Ovary (tissue), 9 donors: ENCODE data around the gene LRRTM3. TPM values are rescaled to one million over a fixed set of nuclear protein-coding genes. Genes with fewer than 3 reads are reported as not detected.

ENCODE experiments used
- DNase-seq, 5 donors: peaks; one replicate each; pipeline ENCODE4 v3.0.0-alpha.2; 2019 to 2020
- H3K27ac ChIP-seq, 2 donors: fragments of 200-600 bp; one replicate each; pipeline versions ENCODE4 v1.5.1 to v1.8.0; 2019 to 2022
- H3K27me3 ChIP-seq: fragments of 200-600 bp; one replicate; pipeline ENCODE4 v1.8.0; 2022
- H3K36me3 ChIP-seq: fragments of 200-600 bp; sonication (generic); one replicate; pipeline ENCODE4 v1.5.1; 2019
- H3K4me1 ChIP-seq: one replicate; pipeline ENCODE4 v1.8.1; 2013; ENCODE audit warnings: mild to moderate bottlenecking, moderate library complexity; ENCODE audit not compliant: insufficient read depth
- H3K4me3 ChIP-seq: fragments of 200-600 bp; sonication (generic); one replicate; pipeline ENCODE4 v1.5.1; 2017
- H3K9me3 ChIP-seq, 2 donors: fragments of 200-600 bp in 1 of 2; sonication (generic) in 1 of 2; one replicate each; pipeline versions ENCODE4 v1.5.1 to v1.8.1; 2013 to 2019; ENCODE audit warnings: mild to moderate bottlenecking in 1 of 2, moderate library complexity in 1 of 2
- CTCF ChIP-seq, 3 donors: fragments of 450-650 bp in 2 of 3; fragments of 200-600 bp in 1 of 3; IDR thresholded peaks; one replicate each; pipeline versions ENCODE4 v1.5.1 to v1.8.0; 2016 to 2022; ENCODE audit warnings: antibody characterized with exemption in 3 of 3, mild to moderate bottlenecking in 1 of 3
- EP300 ChIP-seq: sonication (generic); formaldehyde crosslinking; IDR thresholded peaks from one replicate; pipeline ENCODE4 v1.6.1; 2017; ENCODE audit warnings: antibody characterized with exemption
- POLR2A ChIP-seq: fragments of 450-650 bp; IDR thresholded peaks from one replicate; pipeline ENCODE4 v1.6.1; 2017; ENCODE audit warnings: antibody characterized with exemption, mild to moderate bottlenecking, moderate library complexity
- WGBS, 3 donors: extraction: QIAGEN DNeasy Blood & Tissue Kit in 1 of 3; methylation state at CpG; one replicate each; pipeline versions ENCODE4 v1.1.5 to v1.1.7; 2013 to 2017; 5-methylcytosine and 5-hydroxymethylcytosine counted together
- intact Hi-C, 4 donors: fragments of 100-400 bp; cut with DNase I; formaldehyde crosslinking; loops; one replicate each; pipeline versions ENCODE4 v1.11.0 to v1.15.1; 2022 to 2023
- polyA plus RNA-seq, 2 donors: library from polyadenylated mRNA; stranded (reverse); fragments of 200-250 nt in 1 of 2; fragments of 350-450 nt in 1 of 2; fragmentation: Illumina TruSeq in 1 of 2; extraction: RNeasy Lipid Tissue Mini Kit (QIAGEN cat#74804) in 1 of 2; gene quantifications; one replicate each; pipeline ENCODE4 v1.2.3, GENCODE V29; 2013 to 2014
- total RNA-seq, 7 donors: library from RNA; depleted of rRNA in 2 of 7; stranded (reverse); fragments of >200 nt in 2 of 7; fragmentation: NEBNext Ultra II Directional in 3 of 7; extraction: Animal tissue kit (Norgen Biotek cat#: 25700) in 3 of 7; gene quantifications; one replicate each; pipeline versions ENCODE4 v1.1.0 to v1.2.4, GENCODE V29; 2016 to 2023
- donor health status: DM: no; HTN: no; CAD: no; lungs with moderate emphysema.
- donor health status: DM: no; HTN: no; CAD: no.
- donor health status: Bipolar disorder and iron deficiency.
- donor health status: DM: yes; HTN: yes; CAD: no.
- donor health status: DM: no; HTN: no; CAD: no.
- donor health status: DM: yes; HTN: yes; CAD: no.

The LRRTM3 gene
- total and polyA plus RNA-seq, 9 donors, result 0.33 to 5.9 (median 1.4) TPM

GRCh38 chr10:66882271-66882670, 43.6 kb upstream of the LRRTM3 start:
- H3K27ac ChIP-seq, result no peak overlapping the region
- no peaks in the 10 kb centered on the region for H3K9me3 ChIP-seq
- TF ChIP-seq POLR2A (no peak), CTCF (IDR thresholded peaks at IDR 0.05) (no peak), EP300 (no peak)
- WGBS, 3 donors, result 84 to 88% (median 86%) methylated on average over 2 of the region's 2 CpGs
- no peaks in the 10 kb centered on the region for H3K4me1 ChIP-seq
- intact Hi-C loops, result no loop called here
- no peaks in the 10 kb centered on the region for H3K36me3 ChIP-seq
- H3K4me3 ChIP-seq, result no peak overlapping the region
- H3K27me3 ChIP-seq, result no peaks in the 10 kb centered on the region
- DNase-seq, result no peak

GRCh38 chr10:66886848-66887247, 39.0 kb upstream of the LRRTM3 start:
- DNase-seq, result no peak
- H3K27me3 ChIP-seq, result no peaks in the 10 kb centered on the region
- H3K4me3 ChIP-seq, result no peak overlapping the region
- intact Hi-C loops, result no loop called here
- no peaks in the 10 kb centered on the region for H3K4me1 ChIP-seq
- no peaks in the 10 kb centered on the region for H3K36me3 ChIP-seq
- H3K9me3 ChIP-seq, result no peaks in the 10 kb centered on the region
- TF ChIP-seq CTCF (IDR thresholded peaks at IDR 0.05), result no peak
- no peak for TF ChIP-seq EP300
- no peak for TF ChIP-seq POLR2A
- H3K27ac ChIP-seq, result no peak overlapping the region

DNA sequence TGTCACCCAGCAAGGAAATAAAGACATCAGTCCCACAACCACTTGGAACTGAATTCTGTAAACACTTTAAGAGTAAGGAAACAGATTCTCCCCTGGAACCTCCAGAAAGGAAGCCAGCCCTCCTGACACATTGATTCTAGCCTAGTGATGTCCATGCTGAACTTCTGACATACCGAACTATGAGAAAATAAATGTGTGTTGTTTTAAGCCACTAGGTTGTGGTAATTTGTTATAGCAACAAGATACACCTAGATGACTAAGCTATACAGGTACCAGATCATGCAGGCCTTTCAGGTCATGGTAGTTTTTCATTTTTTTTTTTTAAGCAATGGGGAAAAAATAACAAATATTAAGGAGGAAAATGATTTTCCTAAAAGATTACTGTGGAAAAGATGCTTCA, 37.6 kb upstream of the LRRTM3 start:
- H3K36me3 ChIP-seq, result no peaks in the 10 kb centered on the region
- TF ChIP-seq POLR2A (no peak), CTCF (IDR thresholded peaks at IDR 0.05) (no peak), EP300 (no peak)
- no peak for DNase-seq
- no peak overlapping the region for H3K4me3 ChIP-seq
- H3K27me3 ChIP-seq, result no peaks in the 10 kb centered on the region
- H3K27ac ChIP-seq, result no peak overlapping the region
- H3K9me3 ChIP-seq, result no peaks in the 10 kb centered on the region
- WGBS, 3 donors, result 90 to 97% (median 93%) methylated on average over 1 of the region's 1 CpG
- intact Hi-C loops, result no loop called here
- H3K4me1 ChIP-seq, result no peaks in the 10 kb centered on the region

DNA sequence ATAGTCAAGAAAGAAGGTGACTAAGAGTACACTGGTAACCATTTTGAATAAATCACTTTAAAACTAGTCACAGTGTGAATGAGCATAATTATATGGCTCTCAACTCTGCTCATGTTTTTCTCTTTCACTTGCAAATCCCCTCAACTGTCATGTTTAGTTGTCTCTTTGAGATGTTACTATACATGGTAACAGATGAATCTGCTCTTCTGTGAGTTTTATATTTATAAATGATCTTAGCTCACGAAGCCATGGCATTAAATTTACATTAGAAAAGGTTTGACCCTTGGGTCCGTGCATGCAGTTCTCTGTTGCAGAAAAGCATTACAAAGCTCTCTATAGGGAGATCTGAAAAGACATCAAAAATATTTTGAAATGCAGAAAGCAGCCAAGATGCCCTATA, 33.0 kb upstream of the LRRTM3 start:
- no peak overlapping the region for H3K27ac ChIP-seq
- 82 to 89% (median 84%) methylated on average over 2 of the region's 2 CpGs for WGBS, 3 donors
- no peak overlapping the region for H3K4me3 ChIP-seq
- no peaks in the 10 kb centered on the region for H3K9me3 ChIP-seq
- no peaks in the 10 kb centered on the region for H3K4me1 ChIP-seq
- no peak for DNase-seq
- H3K27me3 ChIP-seq, result no peaks in the 10 kb centered on the region
- TF ChIP-seq POLR2A (no peak), CTCF (IDR thresholded peaks at IDR 0.05) (no peak), EP300 (no peak)
- H3K36me3 ChIP-seq, result no peaks in the 10 kb centered on the region
- intact Hi-C loops, result no loop called here

GRCh38 chr10:66910671-66911070, 15.2 kb upstream of the LRRTM3 start:
- 91 to 97% (median 95%) methylated on average over 5 of the region's 5 CpGs for WGBS, 3 donors

More at GRCh38 chr10:66910671-66911070, 15.2 kb upstream of the LRRTM3 start:
- Histone ChIP-seq H3K4me1 (no peaks in the 10 kb centered on the region), H3K9me3 (no peaks in the 10 kb centered on the region), H3K4me3 (no peak overlapping the region), H3K27me3 (no peaks in the 10 kb centered on the region), H3K27ac (no peak overlapping the region), H3K36me3 (no peaks in the 10 kb centered on the region)
- DNase-seq, result no peak
- intact Hi-C loops, result no loop called here
- TF ChIP-seq CTCF (IDR thresholded peaks at IDR 0.05) (no peak), POLR2A (no peak), EP300 (no peak)
